ENCODE results near the gene VMA21.
A peak's percentile ranks its signal among the peaks of the same experiment; 100 is the strongest.

VMA21 gene

GRCh38 chrX:151396825-151397740 is at the start of gene VMA21:
Gene VMA21 (plus strand): TSS chrX:151397206. CDS start chrX:151397309, 103 bp downstream.
- Mint-ChIP-seq H3K9me3 (no peaks in the 10 kb centered on the region), H3K36me3 (ENCODE audit: low read depth) (peaks cover 14% of the 10 kb centered on the region), H3K27me3 (ENCODE audit: low read depth) (no peaks in the 10 kb centered on the region), H3K4me3 (peak within 1 kb of the TSS; percentile 95), H3K27ac (peak within 1 kb of the TSS; percentile 94), H3K4me1 (ENCODE audit: low read depth) (peaks cover 40% of the 10 kb centered on the region)
- DNase-seq (ENCODE audit: low spot score), result peak; percentile 85

- H3K4me1 Mint-ChIP-seq (ENCODE audit: low read depth), result no peaks in the 10 kb centered on the region
- no peak overlapping the region for H3K4me3 Mint-ChIP-seq
- no peaks in the 10 kb centered on the region for H3K9me3 Mint-ChIP-seq
- no peak for DNase-seq (ENCODE audit: low spot score)
- H3K27ac Mint-ChIP-seq, result no peak overlapping the region
- peaks cover 14% of the 10 kb centered on the region for H3K27me3 Mint-ChIP-seq (ENCODE audit: low read depth)
- no peaks in the 10 kb centered on the region for H3K36me3 Mint-ChIP-seq (ENCODE audit: low read depth)
Observed at GRCh38 chrX:151359341-151359740, 37.7 kb upstream of the VMA21 start.

DNA sequence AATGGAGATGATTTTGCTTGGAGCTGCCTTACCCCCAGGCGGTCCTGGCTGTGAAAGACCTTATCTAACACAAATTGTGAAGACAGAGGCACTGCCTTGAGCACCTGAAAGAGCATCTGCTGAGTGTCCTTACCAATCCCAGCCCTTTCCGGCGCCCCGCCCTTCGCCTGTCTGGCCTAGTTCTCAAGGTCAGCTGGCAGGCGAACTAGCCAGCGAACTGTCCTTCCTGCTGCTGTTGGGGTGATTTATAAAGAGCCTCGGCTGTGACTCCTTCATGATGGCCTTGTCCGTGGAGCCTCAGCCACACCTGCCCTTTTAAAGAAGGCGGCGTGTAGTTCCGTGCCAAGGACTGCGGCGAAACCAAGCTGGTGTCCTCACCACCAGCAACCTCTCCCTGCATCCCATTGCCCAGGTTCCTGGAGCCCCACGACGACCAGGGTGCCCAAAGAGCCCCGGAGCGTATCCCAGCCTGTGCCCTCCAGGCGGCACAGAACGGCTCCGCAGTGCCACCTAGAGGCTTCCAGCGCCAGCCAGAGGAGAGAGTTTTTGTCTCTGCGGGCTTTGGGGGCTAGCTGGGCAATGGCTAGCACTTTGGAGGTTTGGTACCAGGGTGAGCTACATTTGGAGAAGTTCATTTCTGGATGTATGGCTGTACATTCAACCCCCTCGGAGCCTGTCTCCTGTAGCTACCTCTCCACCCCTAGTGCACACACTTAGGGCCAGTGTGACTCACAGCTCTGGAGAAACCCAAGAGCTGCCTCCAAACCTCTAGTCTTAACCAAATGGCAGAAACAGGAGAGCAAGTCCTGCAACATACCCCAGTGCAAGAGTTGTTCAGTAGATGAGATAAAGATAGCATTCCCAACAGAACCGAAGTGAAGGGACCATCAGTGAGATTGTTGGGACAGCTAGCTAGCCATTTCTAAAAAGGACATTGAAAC is 36.8 kb upstream of the VMA21 start:
- DNase-seq (ENCODE audit: low spot score), result peak; percentile 8
- Mint-ChIP-seq H3K4me1 (ENCODE audit: low read depth) (no peaks in the 10 kb centered on the region), H3K27me3 (ENCODE audit: low read depth) (peaks cover 14% of the 10 kb centered on the region), H3K4me3 (peak overlapping the region; percentile 29), H3K9me3 (no peaks in the 10 kb centered on the region), H3K36me3 (ENCODE audit: low read depth) (no peaks in the 10 kb centered on the region), H3K27ac (no peak overlapping the region)

DNA sequence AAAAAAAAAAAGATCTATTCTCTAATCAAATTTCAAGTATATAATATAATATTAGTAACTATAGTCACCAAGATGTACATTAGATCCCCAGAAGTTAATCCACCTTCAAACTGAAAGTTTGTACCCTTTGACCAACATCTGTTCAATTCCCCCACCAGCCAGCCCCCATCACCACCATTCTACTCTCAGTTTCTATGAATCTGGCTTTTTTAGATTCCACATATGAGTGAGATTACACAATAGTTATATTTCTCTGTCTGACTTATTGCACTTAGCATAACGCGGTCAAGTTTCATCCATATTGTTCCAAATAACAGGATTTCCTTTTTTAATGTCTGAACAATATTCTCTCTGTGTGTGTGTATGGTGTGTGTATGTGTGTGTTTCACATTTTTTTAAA is 33.7 kb upstream of the VMA21 start:
- H3K4me3 Mint-ChIP-seq, result no peak overlapping the region
- no peaks in the 10 kb centered on the region for H3K36me3 Mint-ChIP-seq (ENCODE audit: low read depth)
- H3K27ac Mint-ChIP-seq, result no peak overlapping the region
- no peaks in the 10 kb centered on the region for H3K4me1 Mint-ChIP-seq (ENCODE audit: low read depth)
- H3K27me3 Mint-ChIP-seq (ENCODE audit: low read depth), result peaks cover 13% of the 10 kb centered on the region
- no peak for DNase-seq (ENCODE audit: low spot score)
- H3K9me3 Mint-ChIP-seq, result no peaks in the 10 kb centered on the region

DNA sequence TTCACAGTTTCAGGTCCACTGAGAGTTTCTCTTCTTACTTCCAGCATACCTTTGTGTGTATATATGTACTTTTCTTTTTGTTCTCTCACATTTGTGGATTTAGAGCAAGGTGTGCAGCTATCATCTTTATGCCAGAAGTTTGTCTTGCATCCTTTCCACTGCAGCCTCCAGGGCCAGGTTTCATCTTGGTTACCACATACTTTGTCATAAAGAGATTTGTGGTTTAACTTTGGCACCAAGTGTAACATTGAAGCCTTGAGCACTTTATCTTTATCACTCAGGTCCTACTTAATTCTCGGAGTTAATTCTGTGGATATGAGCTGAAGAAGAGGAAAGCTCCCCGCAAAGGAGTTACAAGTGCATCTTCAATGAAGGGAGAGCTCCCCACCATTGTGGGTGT is 31.4 kb upstream of the VMA21 start:
- Mint-ChIP-seq H3K27ac (no peak overlapping the region), H3K4me1 (ENCODE audit: low read depth) (no peaks in the 10 kb centered on the region), H3K4me3 (no peak overlapping the region), H3K27me3 (ENCODE audit: low read depth) (peaks cover 13% of the 10 kb centered on the region), H3K9me3 (no peaks in the 10 kb centered on the region), H3K36me3 (ENCODE audit: low read depth) (no peaks in the 10 kb centered on the region)
- no peak for DNase-seq (ENCODE audit: low spot score)

- Mint-ChIP-seq H3K36me3 (ENCODE audit: low read depth) (no peaks in the 10 kb centered on the region), H3K4me1 (ENCODE audit: low read depth) (no peaks in the 10 kb centered on the region), H3K4me3 (no peak overlapping the region), H3K27me3 (ENCODE audit: low read depth) (peaks cover 14% of the 10 kb centered on the region), H3K9me3 (no peaks in the 10 kb centered on the region), H3K27ac (no peak overlapping the region)
- DNase-seq (ENCODE audit: low spot score), result no peak
Observed at GRCh38 chrX:151370906-151371305, 26.1 kb upstream of the VMA21 start.

GRCh38 chrX:151384807-151385206 is 12.2 kb upstream of the VMA21 start:
- Mint-ChIP-seq H3K9me3 (no peaks in the 10 kb centered on the region), H3K27ac (no peak overlapping the region), H3K27me3 (ENCODE audit: low read depth) (no peaks in the 10 kb centered on the region), H3K4me3 (no peak overlapping the region), H3K4me1 (ENCODE audit: low read depth) (peaks cover 8% of the 10 kb centered on the region), H3K36me3 (ENCODE audit: low read depth) (no peaks in the 10 kb centered on the region)
- DNase-seq (ENCODE audit: low spot score), result no peak

DNA sequence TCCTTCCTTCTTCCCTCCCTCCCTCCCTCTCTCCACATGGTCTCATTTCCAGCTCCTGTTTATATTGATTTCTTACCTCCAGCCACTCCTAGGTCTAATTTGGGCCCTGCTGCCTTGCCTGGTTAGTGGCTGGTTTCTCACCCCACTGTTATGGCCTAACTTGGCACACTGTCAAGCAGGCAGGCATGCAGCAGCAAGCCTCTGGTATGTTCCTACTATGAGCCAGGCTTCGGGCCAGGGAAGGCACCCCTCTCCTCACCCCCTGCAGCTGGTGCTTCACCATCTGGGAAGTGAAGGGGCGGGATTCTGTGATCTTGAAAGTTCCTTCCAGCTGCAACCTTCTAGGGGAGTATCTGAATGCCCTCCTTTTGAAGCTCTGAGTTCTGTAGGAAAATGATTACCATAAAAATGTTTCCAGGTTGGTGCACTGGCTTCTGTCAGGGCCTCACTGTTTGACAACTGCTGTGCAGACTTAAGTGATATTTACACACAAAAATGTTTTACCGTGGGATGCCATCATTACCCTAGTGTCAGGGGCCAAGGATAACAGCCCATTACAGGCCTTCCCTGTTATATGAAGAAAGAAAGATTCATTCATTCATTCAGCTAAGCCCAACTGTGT is 10.1 kb upstream of the VMA21 start:
- Mint-ChIP-seq H3K4me1 (ENCODE audit: low read depth) (peaks cover 7% of the 10 kb centered on the region), H3K27me3 (ENCODE audit: low read depth) (no peaks in the 10 kb centered on the region), H3K27ac (no peak overlapping the region), H3K36me3 (ENCODE audit: low read depth) (no peaks in the 10 kb centered on the region), H3K9me3 (no peaks in the 10 kb centered on the region), H3K4me3 (no peak overlapping the region)
- DNase-seq (ENCODE audit: low spot score), result no peak

- H3K36me3 Mint-ChIP-seq (ENCODE audit: low read depth), result no peaks in the 10 kb centered on the region
- no peaks in the 10 kb centered on the region for H3K9me3 Mint-ChIP-seq
- DNase-seq (ENCODE audit: low spot score), result no peak
- H3K27me3 Mint-ChIP-seq (ENCODE audit: low read depth), result no peaks in the 10 kb centered on the region
- H3K4me1 Mint-ChIP-seq (ENCODE audit: low read depth), result peaks cover 21% of the 10 kb centered on the region
- no peak overlapping the region for H3K4me3 Mint-ChIP-seq
- H3K27ac Mint-ChIP-seq, result no peak overlapping the region
Observed at GRCh38 chrX:151391722-151392121, 5.3 kb upstream of the VMA21 start.

- no peaks in the 10 kb centered on the region for H3K27me3 Mint-ChIP-seq (ENCODE audit: low read depth)
- no peaks in the 10 kb centered on the region for H3K9me3 Mint-ChIP-seq
Observed at GRCh38 chrX:151393514-151393913, 3.5 kb upstream of the VMA21 start.

GRCh38 chrX:151396042-151396824 is 773 bp upstream of the VMA21 start:
- peak; percentile 6 for DNase-seq (ENCODE audit: low spot score)
- Mint-ChIP-seq H3K36me3 (ENCODE audit: low read depth) (peaks cover 14% of the 10 kb centered on the region), H3K27ac (peak overlapping the region; percentile 94), H3K27me3 (ENCODE audit: low read depth) (no peaks in the 10 kb centered on the region), H3K4me3 (peak overlapping the region; percentile 84), H3K4me1 (ENCODE audit: low read depth) (peaks cover 40% of the 10 kb centered on the region), H3K9me3 (no peaks in the 10 kb centered on the region)

More at GRCh38 chrX:151393514-151393913, 3.5 kb upstream of the VMA21 start:
- H3K36me3 Mint-ChIP-seq (ENCODE audit: low read depth), result peaks cover 7% of the 10 kb centered on the region
- peaks cover 24% of the 10 kb centered on the region for H3K4me1 Mint-ChIP-seq (ENCODE audit: low read depth)
- no peak overlapping the region for H3K4me3 Mint-ChIP-seq
- H3K27ac Mint-ChIP-seq, result peak overlapping the region; percentile 77
- peak; percentile 27 for DNase-seq (ENCODE audit: low spot score)

GRCh38 chrX:151397741-151398070 is 700 bp downstream of the VMA21 start:
- H3K4me3 Mint-ChIP-seq, result peak overlapping the region; percentile 95
- H3K4me1 Mint-ChIP-seq (ENCODE audit: low read depth), result peaks cover 38% of the 10 kb centered on the region
- H3K27ac Mint-ChIP-seq, result peak overlapping the region; percentile 90
- H3K36me3 Mint-ChIP-seq (ENCODE audit: low read depth), result peaks cover 16% of the 10 kb centered on the region
- H3K9me3 Mint-ChIP-seq, result no peaks in the 10 kb centered on the region
- DNase-seq (ENCODE audit: low spot score), result no peak
- H3K27me3 Mint-ChIP-seq (ENCODE audit: low read depth), result no peaks in the 10 kb centered on the region

GRCh38 chrX:151398346-151398745 is 1.3 kb downstream of the VMA21 start:
- H3K27ac Mint-ChIP-seq, result peak overlapping the region; percentile 70

More at GRCh38 chrX:151398346-151398745, 1.3 kb downstream of the VMA21 start:
- Mint-ChIP-seq H3K36me3 (ENCODE audit: low read depth) (peaks cover 18% of the 10 kb centered on the region), H3K27me3 (ENCODE audit: low read depth) (no peaks in the 10 kb centered on the region), H3K4me3 (peak overlapping the region; percentile 95), H3K4me1 (ENCODE audit: low read depth) (peaks cover 35% of the 10 kb centered on the region), H3K9me3 (no peaks in the 10 kb centered on the region)
- DNase-seq (ENCODE audit: low spot score), result no peak
